ENCODE measurements around the gene PIK3R2. TPM values are rescaled to one million over a fixed set of nuclear protein-coding genes. Genes with fewer than 3 reads are reported as not detected.

The PIK3R2 gene
- total and polyA plus RNA-seq, 10 donors: 4.2 to 22.7 (median 13.9) TPM

DNA sequence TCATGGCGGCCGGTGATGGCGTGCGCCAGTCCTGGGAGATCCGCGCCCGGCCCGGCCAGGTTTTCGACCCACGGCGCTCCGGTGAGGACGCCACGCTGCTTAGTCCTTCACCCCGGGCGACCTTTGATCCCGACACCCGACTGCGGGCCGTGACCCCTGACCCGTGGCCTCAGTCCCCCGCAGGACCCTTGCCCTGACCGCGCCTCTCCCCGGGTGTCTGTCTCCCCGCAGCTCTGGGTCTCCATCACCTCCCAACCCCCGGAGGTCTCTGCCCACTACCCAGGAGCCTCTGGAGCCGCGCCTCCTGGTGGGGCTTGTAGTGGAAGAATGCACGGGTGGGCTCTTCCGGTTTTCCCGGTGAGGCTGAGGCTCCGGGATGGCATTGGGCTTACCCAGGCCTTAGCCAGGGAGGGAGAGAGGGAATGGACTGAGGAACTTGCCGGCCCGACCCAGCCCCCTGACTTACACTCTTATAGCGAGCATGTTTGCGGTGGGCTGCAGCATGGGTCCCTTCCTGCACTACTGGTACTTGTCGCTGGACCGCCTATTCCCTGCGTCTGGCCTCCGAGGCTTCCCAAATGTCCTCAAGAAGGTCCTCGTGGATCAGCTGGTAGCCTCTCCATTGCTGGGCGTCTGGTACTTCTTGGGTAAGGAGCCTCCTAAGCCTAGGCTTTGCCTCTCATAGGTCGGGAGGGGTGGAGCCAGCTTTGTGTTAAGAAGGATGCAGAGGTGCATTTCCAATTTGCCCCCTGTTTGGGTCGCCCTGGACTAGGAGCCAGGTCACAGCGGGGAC, 40.6 kb downstream of the PIK3R2 start:
- TF ChIP-seq, protein P1, sequence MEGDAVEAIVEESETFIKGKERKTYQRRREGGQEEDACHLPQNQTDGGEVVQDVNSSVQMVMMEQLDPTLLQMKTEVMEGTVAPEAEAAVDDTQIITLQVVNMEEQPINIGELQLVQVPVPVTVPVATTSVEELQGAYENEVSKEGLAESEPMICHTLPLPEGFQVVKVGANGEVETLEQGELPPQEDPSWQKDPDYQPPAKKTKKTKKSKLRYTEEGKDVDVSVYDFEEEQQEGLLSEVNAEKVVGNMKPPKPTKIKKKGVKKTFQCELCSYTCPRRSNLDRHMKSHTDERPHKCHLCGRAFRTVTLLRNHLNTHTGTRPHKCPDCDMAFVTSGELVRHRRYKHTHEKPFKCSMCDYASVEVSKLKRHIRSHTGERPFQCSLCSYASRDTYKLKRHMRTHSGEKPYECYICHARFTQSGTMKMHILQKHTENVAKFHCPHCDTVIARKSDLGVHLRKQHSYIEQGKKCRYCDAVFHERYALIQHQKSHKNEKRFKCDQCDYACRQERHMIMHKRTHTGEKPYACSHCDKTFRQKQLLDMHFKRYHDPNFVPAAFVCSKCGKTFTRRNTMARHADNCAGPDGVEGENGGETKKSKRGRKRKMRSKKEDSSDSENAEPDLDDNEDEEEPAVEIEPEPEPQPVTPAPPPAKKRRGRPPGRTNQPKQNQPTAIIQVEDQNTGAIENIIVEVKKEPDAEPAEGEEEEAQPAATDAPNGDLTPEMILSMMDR (IDR thresholded peaks at IDR 0.05 in 8 of 11, conservative IDR thresholded peaks at IDR 0.05 in 3 of 11): peak in 1 of 11 experiments; percentile 18
- no peak for TF ChIP-seq POLR2AphosphoS5 (IDR thresholded peaks at IDR 0.05)
- H3K27ac ChIP-seq: peak overlapping the region; percentile 76 to 98 (median 86)
- 3 to 11% (median 4%) methylated on average over 19 to 46 of the region's 46 CpGs for WGBS, 5 donors
- peak; percentile 83 for DNase-seq
- H3K36me3 ChIP-seq: peaks cover 0 to 37% (median 25%) of the 10 kb centered on the region in 6 donors
- H3K4me3 ChIP-seq: peak overlapping the region; percentile 60 to 94 (median 80)
- peaks cover 16 to 50% (median 26%) of the 10 kb centered on the region in 6 donors for H3K4me1 ChIP-seq
- intact Hi-C loops (cut with DNase I; ENCODE audit: low total_unique reads): no loop called here
- H3K9me3 ChIP-seq: no peaks in the 10 kb centered on the region
- H3K27me3 ChIP-seq (replicated peaks in 1 of 7): no peaks in the 10 kb centered on the region

DNA sequence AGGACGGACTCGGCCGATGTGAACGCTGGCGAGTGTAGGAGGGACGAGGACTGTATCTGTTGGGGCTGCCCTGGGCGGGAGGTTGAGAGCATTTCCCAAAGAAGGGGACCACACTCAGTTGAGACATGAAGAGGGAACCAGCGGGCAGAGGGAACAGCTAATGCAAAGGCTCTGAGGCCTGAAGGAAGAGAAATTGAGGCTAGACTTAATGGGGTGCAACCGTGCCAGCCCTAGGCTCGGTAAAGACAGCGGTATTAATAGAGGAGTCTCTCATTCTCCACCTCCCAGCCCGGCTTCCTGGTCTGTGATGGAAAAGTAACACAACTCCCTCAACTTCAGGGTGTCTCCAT, 41.2 kb downstream of the PIK3R2 start:
- Histone ChIP-seq H3K9me3 (no peaks in the 10 kb centered on the region), H3K27me3 (replicated peaks in 1 of 7) (no peaks in the 10 kb centered on the region), H3K4me1 (peaks cover 16 to 46% (median 26%) of the 10 kb centered on the region in 6 donors), H3K27ac (peak overlapping the region in 6 of 8 donors; percentile 58 to 98 (median 90)), H3K36me3 (peaks cover 0 to 43% (median 26%) of the 10 kb centered on the region in 6 donors), H3K4me3 (peak overlapping the region in 6 of 8 donors; percentile 60 to 93 (median 77))
- TF ChIP-seq POLR2AphosphoS5 (IDR thresholded peaks at IDR 0.05): no peak
- TF ChIP-seq POLR2A (IDR thresholded peaks at IDR 0.05): no peak
- TF ChIP-seq, protein P1 (IDR thresholded peaks at IDR 0.05 in 8 of 11, conservative IDR thresholded peaks at IDR 0.05 in 3 of 11): no peak
- no peak for DNase-seq
- intact Hi-C loops (cut with DNase I; ENCODE audit: low total_unique reads): no loop called here
- WGBS, 5 donors: 48 to 67% (median 57%) methylated on average over 12 of the region's 12 CpGs

DNA sequence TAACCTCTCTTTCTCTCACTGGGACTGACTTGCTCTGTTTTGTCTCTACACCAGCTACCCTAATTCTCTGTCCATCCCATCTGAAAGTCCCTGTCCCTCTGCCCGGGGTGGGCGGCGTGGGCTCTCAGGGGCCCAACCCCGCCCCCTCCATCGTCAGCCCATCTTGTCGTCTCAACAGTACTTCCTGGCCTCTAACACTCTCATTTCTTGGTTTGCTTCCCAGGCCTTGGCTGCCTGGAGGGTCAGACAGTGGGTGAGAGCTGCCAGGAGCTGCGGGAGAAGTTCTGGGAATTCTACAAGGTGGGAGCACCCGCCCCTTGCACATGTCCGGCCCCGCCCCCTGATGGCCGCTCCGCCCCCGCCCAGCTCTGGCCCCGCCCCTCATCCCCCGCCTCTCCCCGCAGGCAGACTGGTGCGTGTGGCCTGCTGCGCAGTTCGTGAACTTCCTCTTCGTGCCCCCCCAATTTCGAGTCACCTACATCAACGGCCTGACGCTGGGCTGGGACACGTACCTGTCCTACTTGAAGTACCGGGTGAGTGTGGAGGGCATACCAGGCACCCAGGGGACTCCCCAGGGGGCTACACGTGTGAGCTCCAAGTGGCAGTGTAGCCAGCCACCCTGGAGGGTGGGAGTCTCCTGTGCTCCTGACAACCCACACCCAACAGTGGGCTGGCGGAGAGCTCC, 41.7 kb downstream of the PIK3R2 start:
- no peak for TF ChIP-seq POLR2A (IDR thresholded peaks at IDR 0.05)
- peak; percentile 11 to 35 (median 24) for TF ChIP-seq POLR2AphosphoS5 (IDR thresholded peaks at IDR 0.05)
- intact Hi-C loops (cut with DNase I; ENCODE audit: low total_unique reads): no loop called here
- DNase-seq: peak; percentile 86
- Histone ChIP-seq H3K36me3 (peaks cover 0 to 48% (median 30%) of the 10 kb centered on the region in 6 donors), H3K27ac (peak overlapping the region in 7 of 8 donors; percentile 4 to 98 (median 86)), H3K4me1 (peaks cover 16 to 44% (median 26%) of the 10 kb centered on the region in 6 donors), H3K4me3 (peak overlapping the region in 6 of 8 donors; percentile 17 to 93 (median 75)), H3K9me3 (no peaks in the 10 kb centered on the region), H3K27me3 (replicated peaks in 1 of 7) (no peaks in the 10 kb centered on the region)
- 15 to 35% (median 21%) methylated on average over 9 to 27 of the region's 27 CpGs for WGBS, 5 donors

DNA sequence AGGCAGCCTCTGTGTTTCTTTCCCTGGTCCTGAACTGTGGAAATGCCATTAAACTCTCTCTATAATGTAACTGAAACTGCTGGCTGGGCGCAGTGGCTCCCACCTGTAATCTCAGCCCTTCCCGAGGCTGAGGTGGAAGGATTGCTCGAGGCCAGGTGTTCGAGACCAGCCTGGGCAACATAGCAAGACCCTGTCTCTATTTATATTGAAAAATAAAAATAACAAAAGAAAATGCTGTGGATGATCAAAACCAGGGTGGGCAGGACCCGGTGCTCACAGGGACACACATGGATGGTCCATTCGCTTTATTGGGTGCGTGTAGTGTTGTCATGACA, 43.5 kb downstream of the PIK3R2 start:
- Histone ChIP-seq H3K27ac (peak overlapping the region in 1 of 8 donors; percentile 33), H3K27me3 (replicated peaks in 1 of 7) (no peaks in the 10 kb centered on the region), H3K9me3 (no peaks in the 10 kb centered on the region), H3K4me1 (peaks cover 15 to 45% (median 24%) of the 10 kb centered on the region in 6 donors), H3K4me3 (no peak overlapping the region), H3K36me3 (peaks cover 0 to 61% (median 33%) of the 10 kb centered on the region in 6 donors)
- intact Hi-C loops (cut with DNase I; ENCODE audit: low total_unique reads): no loop called here
- no peak for DNase-seq
- WGBS, 5 donors: 77 to 98% (median 89%) methylated on average over 7 of the region's 7 CpGs
- TF ChIP-seq POLR2AphosphoS5 (IDR thresholded peaks at IDR 0.05) (no peak), POLR2A (IDR thresholded peaks at IDR 0.05) (no peak)
- TF ChIP-seq, protein P1 (IDR thresholded peaks at IDR 0.05 in 8 of 11, conservative IDR thresholded peaks at IDR 0.05 in 3 of 11): no peak
